OCI-LY7 (cell line): Measurements from ENCODE around the gene MFSD2A. TPM values are rescaled to one million over a fixed set of nuclear protein-coding genes. Genes with fewer than 3 reads are reported as not detected.
"Not testable (repeated sequence)": the region's sequence is repeated elsewhere in the genome, so short reads cannot be mapped to it uniquely, and the experiment has no call there.

Source experiments
- BruUV-seq: library from RNA; stranded (reverse); fragments of 400-500 nt; replicated peaks from 2 replicates; lab custom pipeline; 2021; lab: Mats Ljungman, UMichigan
- CTCF ChIA-PET: fragments of 300-600 bp; sonication (Branson Sonifier 250); formaldehyde crosslinking; loops from one replicate; lab custom pipeline; 2022; ENCODE audit warnings: antibody characterized with exemption; ENCODE audit not compliant: unreplicated experiment; lab: Charles Lee
- POLR2A ChIA-PET: fragments of 300-600 bp; sonication (Branson Sonifier 250); formaldehyde crosslinking; loops from one replicate; lab custom pipeline; 2022; ENCODE audit warnings: antibody characterized with exemption; lab: Charles Lee
- DNase-seq: peaks from one replicate; pipeline ENCODE4 v3.0.0-alpha.2; 2015; ENCODE audit warnings: low spot score
- H2AFZ ChIP-seq: fragments of 200-600 bp; sonication (generic), shearing (Covaris generic); 2 replicates; pipeline ENCODE4 v1.6.1; 2014; ENCODE audit warnings: mild to moderate bottlenecking, antibody characterized with exemption, low read length, moderate library complexity
- H3K27ac ChIP-seq: fragments of 200-600 bp; sonication (generic); 2 replicates; pipeline ENCODE4 v1.5.1; 2014; ENCODE audit warnings: mixed run types, low read depth, mild to moderate bottlenecking, moderate library complexity, low read length, inconsistent platforms; ENCODE audit not compliant: poor library complexity, severe bottlenecking
- H3K36me3 ChIP-seq: fragments of 200-600 bp; sonication (generic); 2 replicates; pipeline ENCODE4 v1.6.1; 2014; ENCODE audit warnings: mild to moderate bottlenecking, antibody characterized with exemption, low read length, moderate library complexity, mixed read lengths; ENCODE audit not compliant: insufficient read depth
- H3K4me1 ChIP-seq: fragments of 200-600 bp; sonication (generic); 2 replicates; pipeline ENCODE4 v1.5.1; 2014; ENCODE audit warnings: mild to moderate bottlenecking, low read length; ENCODE audit not compliant: insufficient read depth, poor library complexity, severe bottlenecking
- H3K4me2 ChIP-seq: fragments of 200-600 bp; sonication (generic); 2 replicates; pipeline ENCODE4 v1.6.1; 2014; ENCODE audit warnings: mild to moderate bottlenecking, low read length
- H3K4me3 ChIP-seq: fragments of 200-600 bp; sonication (generic); 2 replicates; pipeline ENCODE4 v1.5.1; 2014; ENCODE audit warnings: mild to moderate bottlenecking, low read depth, low read length; ENCODE audit not compliant: poor library complexity, severe bottlenecking
- H3K79me2 ChIP-seq: fragments of 200-600 bp; sonication (generic); 2 replicates; pipeline ENCODE4 v1.6.1; 2016; ENCODE audit warnings: low read depth, mild to moderate bottlenecking, low read length, moderate library complexity, mixed read lengths; ENCODE audit not compliant: insufficient read depth
- H3K9me2 ChIP-seq: fragments of 200-600 bp; sonication (generic); 2 replicates; pipeline ENCODE4 v1.6.1; 2016; ENCODE audit warnings: mild to moderate bottlenecking, low read length, mixed read lengths; ENCODE audit not compliant: insufficient read depth
- H3K9me3 ChIP-seq: fragments of 200-600 bp; sonication (generic); 2 replicates; pipeline ENCODE4 v1.6.1; 2014; ENCODE audit warnings: mild to moderate bottlenecking, mixed run types, low read length, mixed read lengths
- H4K20me1 ChIP-seq: fragments of 200-600 bp; sonication (generic); 2 replicates; pipeline ENCODE4 v1.6.1; 2014; ENCODE audit warnings: mild to moderate bottlenecking, antibody characterized with exemption, low read length, moderate library complexity, mixed read lengths; ENCODE audit not compliant: insufficient read depth
- EZH2phosphoT487 ChIP-seq: fragments of 200-600 bp; sonication (generic); IDR thresholded peaks from 2 replicates; pipeline ENCODE4 v1.6.1; 2018; ENCODE audit warnings: low read depth, borderline replicate concordance, mild to moderate bottlenecking, mixed run types, antibody characterized with exemption, low read length, moderate library complexity, mixed read lengths
- intact Hi-C: fragments of 100-400 bp; cut with micrococcal nuclease; formaldehyde crosslinking; loops from one replicate; pipeline ENCODE4 v1.10.0; 2022; ENCODE audit not compliant: unreplicated experiment
- total RNA-seq, 2 experiments: library from RNA; depleted of rRNA in 1 of 2; stranded (reverse); fragments of >200 nt in 1 of 2; shearing (Covaris generic) in 1 of 2; gene quantifications; 2 replicates each; pipeline ENCODE4 v1.2.3, GENCODE V29; 2014 to 2022
- TF ChIP-seq, protein P1 (sequence below): fragments of 200-600 bp; sonication (generic); conservative IDR thresholded peaks from 2 replicates; pipeline ENCODE4 v1.5.1; 2014; ENCODE audit warnings: mild to moderate bottlenecking, antibody characterized with exemption, low read length, moderate library complexity, mixed read lengths

The MFSD2A gene
- total RNA-seq, 2 experiments from 2014 or later = 9.9 to 13.4 TPM

DNA sequence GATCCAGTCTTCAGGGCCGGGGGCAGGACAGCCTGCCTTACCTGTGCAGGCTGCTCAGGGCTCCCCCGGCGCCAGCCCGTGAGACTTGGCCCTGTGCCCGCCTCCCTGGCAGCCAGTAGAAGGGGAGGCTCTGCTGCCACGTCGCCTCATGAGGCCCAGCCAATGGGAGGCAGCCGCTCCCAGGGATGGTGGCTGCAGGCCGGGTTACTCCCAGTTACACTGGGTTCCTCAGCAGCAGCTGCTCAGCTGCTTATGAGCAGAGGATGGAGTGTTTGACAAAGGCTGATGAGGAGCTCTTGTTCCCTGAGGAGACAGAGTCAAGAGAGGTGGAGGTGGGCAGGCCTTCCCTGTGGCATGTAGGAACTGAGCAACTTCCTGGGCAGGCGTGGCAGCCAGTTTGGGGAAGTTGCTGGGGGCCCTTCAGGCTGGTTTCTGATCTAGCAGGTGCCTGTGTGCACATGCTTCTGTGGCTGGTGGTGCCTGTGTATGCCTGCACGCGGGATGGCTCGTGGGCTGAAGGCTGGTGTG lies 5.5 kb downstream of the MFSD2A start:
- H2AFZ ChIP-seq = peak overlapping the region; percentile 91
- H3K9me2 ChIP-seq = no peaks in the 10 kb centered on the region
- peak overlapping the region; percentile 69 for H3K4me2 ChIP-seq
- peaks cover 30% of the 10 kb centered on the region for H3K36me3 ChIP-seq
- peaks cover 36% of the 10 kb centered on the region for H3K4me1 ChIP-seq
- H3K79me2 ChIP-seq = peaks cover 7% of the 10 kb centered on the region; the same call in 1 of the 2 replicates
- no peaks in the 10 kb centered on the region for H3K9me3 ChIP-seq
- no TSS peak for BruUV-seq
- intact Hi-C loops = no loop called here
- peak; percentile 87 for DNase-seq
- H4K20me1 ChIP-seq = no peaks in the 10 kb centered on the region
- POLR2A ChIA-PET = interaction anchor here (0.5 to 2.0 kb wide), 7 partner anchors 11 to 80 kb away, joined by 3 to 5 read pairs (median 4); no protein-coding TSS in a partner anchor
- CTCF ChIA-PET = interaction anchor here (0.9 to 1.0 kb wide), 2 partner anchors 10 to 39 kb away, joined by 3 read pairs; no protein-coding TSS in a partner anchor
- TF ChIP-seq EZH2phosphoT487 = no peak
- TF ChIP-seq, protein P1, sequence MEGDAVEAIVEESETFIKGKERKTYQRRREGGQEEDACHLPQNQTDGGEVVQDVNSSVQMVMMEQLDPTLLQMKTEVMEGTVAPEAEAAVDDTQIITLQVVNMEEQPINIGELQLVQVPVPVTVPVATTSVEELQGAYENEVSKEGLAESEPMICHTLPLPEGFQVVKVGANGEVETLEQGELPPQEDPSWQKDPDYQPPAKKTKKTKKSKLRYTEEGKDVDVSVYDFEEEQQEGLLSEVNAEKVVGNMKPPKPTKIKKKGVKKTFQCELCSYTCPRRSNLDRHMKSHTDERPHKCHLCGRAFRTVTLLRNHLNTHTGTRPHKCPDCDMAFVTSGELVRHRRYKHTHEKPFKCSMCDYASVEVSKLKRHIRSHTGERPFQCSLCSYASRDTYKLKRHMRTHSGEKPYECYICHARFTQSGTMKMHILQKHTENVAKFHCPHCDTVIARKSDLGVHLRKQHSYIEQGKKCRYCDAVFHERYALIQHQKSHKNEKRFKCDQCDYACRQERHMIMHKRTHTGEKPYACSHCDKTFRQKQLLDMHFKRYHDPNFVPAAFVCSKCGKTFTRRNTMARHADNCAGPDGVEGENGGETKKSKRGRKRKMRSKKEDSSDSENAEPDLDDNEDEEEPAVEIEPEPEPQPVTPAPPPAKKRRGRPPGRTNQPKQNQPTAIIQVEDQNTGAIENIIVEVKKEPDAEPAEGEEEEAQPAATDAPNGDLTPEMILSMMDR = no peak
- peak overlapping the region; percentile 60 for H3K27ac ChIP-seq
- peak overlapping the region; percentile 44 for H3K4me3 ChIP-seq

GRCh38 chr1:39962450-39962825 lies 7.5 kb downstream of the MFSD2A start:
- no peak overlapping the region for H3K4me2 ChIP-seq
- intact Hi-C loops = no loop called here

GRCh38 chr1:39962964-39963363 lies 8.0 kb downstream of the MFSD2A start:
- H3K4me1 ChIP-seq = peaks cover 21% of the 10 kb centered on the region
- BruUV-seq, H3K79me2 ChIP-seq, H3K9me2 ChIP-seq, H3K9me3 ChIP-seq, H4K20me1 ChIP-seq, DNase-seq, H3K4me2 ChIP-seq, POLR2A ChIA-PET, H2AFZ ChIP-seq, H3K27ac ChIP-seq, intact Hi-C loops, CTCF ChIA-PET, H3K4me3 ChIP-seq: not testable (repeated sequence)
- peaks cover 34% of the 10 kb centered on the region for H3K36me3 ChIP-seq

More at GRCh38 chr1:39962450-39962825, 7.5 kb downstream of the MFSD2A start:
- ChIA-PET POLR2A (interaction anchor here (0.6 kb wide), 1 partner anchor 10 kb away, joined by 3 read pairs; no protein-coding TSS in a partner anchor), CTCF (no interaction called here)
- no peak overlapping the region for H3K27ac ChIP-seq
- no peaks in the 10 kb centered on the region for H3K79me2 ChIP-seq
- H2AFZ ChIP-seq = no peak overlapping the region
- no peak for DNase-seq
- H3K4me1 ChIP-seq = peaks cover 21% of the 10 kb centered on the region
- BruUV-seq = no TSS peak
- H3K9me3 ChIP-seq = no peaks in the 10 kb centered on the region
- no peak for TF ChIP-seq EZH2phosphoT487
- TF ChIP-seq, protein P1 = no peak
- H3K9me2 ChIP-seq = no peaks in the 10 kb centered on the region
- no peak overlapping the region for H3K4me3 ChIP-seq
- H3K36me3 ChIP-seq = peaks cover 30% of the 10 kb centered on the region
- no peaks in the 10 kb centered on the region for H4K20me1 ChIP-seq
